Spleen (tissue), 11 donors: Measurements from ENCODE around the gene SCO1. TPM values are rescaled to one million over a fixed set of nuclear protein-coding genes. Genes with fewer than 3 reads are reported as not detected.

Experiments used
- DNase-seq: peaks from one replicate; pipeline ENCODE4 v3.0.0-alpha.2; 2020
- H3K27ac ChIP-seq, 8 donors: fragments of 200-600 bp; sonication (generic) in 7 of 8; 1 replicate in 4 of 8; 2 replicates in 4 of 8; pipeline versions ENCODE4 v1.5.0 to v1.8.0; 2016 to 2021; ENCODE audit warnings: inconsistent platforms in 4 of 8, mild to moderate bottlenecking in 4 of 8, moderate library complexity in 1 of 8
- H3K27me3 ChIP-seq, 7 donors: fragments of 200-600 bp; sonication (generic) in 6 of 7; replicated peaks in 1 of 7; 1 replicate in 4 of 7; 2 replicates in 3 of 7; pipeline versions ENCODE4 v1.5.0 to v1.8.0; 2016 to 2021; ENCODE audit warnings: inconsistent platforms in 3 of 7, mild to moderate bottlenecking in 1 of 7
- H3K36me3 ChIP-seq, 6 donors: fragments of 200-600 bp; sonication (generic) in 5 of 6; 1 replicate in 4 of 6; 2 replicates in 2 of 6; pipeline versions ENCODE4 v1.5.0 to v1.8.0; 2016 to 2021; ENCODE audit warnings: inconsistent platforms in 2 of 6
- H3K4me1 ChIP-seq, 6 donors: fragments of 200-600 bp; sonication (generic) in 5 of 6; 1 replicate in 3 of 6; 2 replicates in 3 of 6; pipeline versions ENCODE4 v1.5.0 to v1.8.0; 2016 to 2021; ENCODE audit warnings: inconsistent platforms in 3 of 6
- H3K4me3 ChIP-seq, 8 donors: fragments of 200-600 bp; sonication (generic) in 7 of 8; 1 replicate in 4 of 8; 2 replicates in 4 of 8; pipeline versions ENCODE4 v1.5.0 to v1.8.0; 2016 to 2021; ENCODE audit warnings: inconsistent platforms in 4 of 8, mild to moderate bottlenecking in 4 of 8, moderate library complexity in 2 of 8
- H3K9me3 ChIP-seq, 8 donors: fragments of 200-600 bp; sonication (generic) in 7 of 8; 1 replicate in 4 of 8; 2 replicates in 4 of 8; pipeline versions ENCODE4 v1.5.0 to v1.8.0; 2016 to 2021; ENCODE audit warnings: inconsistent platforms in 4 of 8
- CTCF ChIP-seq, 11 experiments: fragments of 200-600 bp in 7 of 11; fragments of 450-650 bp in 4 of 11; sonication (generic) in 4 of 11; IDR thresholded peaks in 8 of 11; conservative IDR thresholded peaks in 3 of 11; 1 replicate in 7 of 11; 2 replicates in 4 of 11; pipeline versions ENCODE4 v1.4.0 to v1.8.0; 2016 to 2021; ENCODE audit warnings: antibody characterized with exemption in 11 of 11, inconsistent platforms in 4 of 11, mild to moderate bottlenecking in 1 of 11
- POLR2A ChIP-seq, 3 donors: fragments of 450-650 bp; IDR thresholded peaks; one replicate each; pipeline ENCODE4 v1.5.1; 2017; ENCODE audit warnings: antibody characterized with exemption in 3 of 3, mild to moderate bottlenecking in 1 of 3
- POLR2AphosphoS5 ChIP-seq, 3 donors: sonication (generic); formaldehyde crosslinking; IDR thresholded peaks; one replicate each; pipeline ENCODE4 v1.5.1; 2017; ENCODE audit warnings: antibody characterized with exemption in 3 of 3
- WGBS, 5 donors: extraction: QIAGEN DNeasy Blood & Tissue Kit in 3 of 5; methylation state at CpG; one replicate each; pipeline versions ENCODE4 v1.1.5 to v1.1.7; 2013 to 2018; 5-methylcytosine and 5-hydroxymethylcytosine counted together
- intact Hi-C: fragments of 100-400 bp; cut with DNase I; formaldehyde crosslinking; loops from one replicate; pipeline ENCODE4 v1.15.0; 2023; ENCODE audit warnings: low total_unique reads
- polyA plus RNA-seq, 3 donors: library from polyadenylated mRNA; stranded (reverse); fragments of 200-250 nt; gene quantifications; one replicate each; pipeline ENCODE4 v1.2.1, GENCODE V29; 2013
- total RNA-seq, 7 donors: library from RNA; depleted of rRNA in 3 of 7; stranded (reverse); fragments of >200 nt in 3 of 7; fragmentation: NEBNext Ultra II Directional in 4 of 7; extraction: Animal tissue kit (Norgen Biotek cat#: 25700) in 4 of 7; gene quantifications; one replicate each; pipeline versions ENCODE4 v1.1.0 to v1.2.1, GENCODE V29; 2016 to 2021
- donor health status: healthy with polysubstance abuse.
- donor health status: DM: no; HTN: no; CAD: no; lungs with moderate emphysema.
- donor health status: DM: no; HTN: no; CAD: no.
- donor health status: Bipolar disorder and iron deficiency.
- donor health status: healthy.
- donor health status: DM: no; HTN: no; CAD: no.
- donor health status: DM: yes; HTN: yes; CAD: no.

SCO1 gene
- total and polyA plus RNA-seq, 10 donors = 5.4 to 31.1 (median 16.1) TPM

- H3K36me3 ChIP-seq = peaks cover 0 to 15% (median 0%) of the 10 kb centered on the region in 6 donors
- H3K4me1 ChIP-seq = peaks cover 0 to 28% (median 20%) of the 10 kb centered on the region in 6 donors
- H3K27ac ChIP-seq = peak within 1 kb of the TSS; percentile 85 to 95 (median 90)
- peak; percentile 92 for DNase-seq
- WGBS, 5 donors = 2 to 8% (median 2%) methylated on average over 35 to 79 of the region's 79 CpGs
- H3K9me3 ChIP-seq = no peaks in the 10 kb centered on the region
- intact Hi-C loops = no loop called here
- peaks cover 0 to 9% (median 0%) of the 10 kb centered on the region in 7 donors for H3K27me3 ChIP-seq
- peak within 1 kb of the TSS; percentile 58 to 76 (median 66) for H3K4me3 ChIP-seq
- TF ChIP-seq POLR2A (IDR thresholded peaks at IDR 0.05) = peak in 1 of 3 donors; percentile 61
- TF ChIP-seq POLR2AphosphoS5 (IDR thresholded peaks at IDR 0.05) = peak; percentile 83 to 90 (median 90)
- no peak for TF ChIP-seq CTCF (IDR thresholded peaks at IDR 0.05 in 8 of 11, conservative IDR thresholded peaks at IDR 0.05 in 3 of 11)
Observed at GRCh38 chr17:10729334-10730193, 32.2 kb upstream of the SCO1 start, which contains the start of gene TMEM220. Gene TMEM220 (minus strand): TSS chr17:10730023. CDS start chr17:10729851, 172 bp downstream.

- no peak for TF ChIP-seq POLR2A (IDR thresholded peaks at IDR 0.05)
- TF ChIP-seq CTCF (IDR thresholded peaks at IDR 0.05 in 8 of 11, conservative IDR thresholded peaks at IDR 0.05 in 3 of 11) = no peak
- TF ChIP-seq POLR2AphosphoS5 (IDR thresholded peaks at IDR 0.05) = no peak
- 92 to 98% (median 95%) methylated on average over 10 of the region's 10 CpGs for WGBS, 5 donors
- no peak for DNase-seq
- H3K4me3 ChIP-seq = no peak overlapping the region
- H3K36me3 ChIP-seq = peaks cover 0 to 23% (median under 1%) of the 10 kb centered on the region in 6 donors
- intact Hi-C loops = no loop called here
- H3K4me1 ChIP-seq = peaks cover 0 to 28% (median 20%) of the 10 kb centered on the region in 6 donors
- no peaks in the 10 kb centered on the region for H3K9me3 ChIP-seq
- H3K27ac ChIP-seq = peak overlapping the region in 5 of 8 donors; percentile 85 to 91 (median 91)
- peaks cover 0 to 9% (median 0%) of the 10 kb centered on the region in 7 donors for H3K27me3 ChIP-seq
Observed at GRCh38 chr17:10728331-10728892, 31.1 kb upstream of the SCO1 start.

- intact Hi-C loops = no loop called here
- H3K4me3 ChIP-seq = no peak overlapping the region
- WGBS, 5 donors = 70 to 88% (median 85%) methylated on average over 5 of the region's 5 CpGs
- no peak overlapping the region for H3K27ac ChIP-seq
- peaks cover 0 to 28% (median 20%) of the 10 kb centered on the region in 6 donors for H3K4me1 ChIP-seq
- DNase-seq = no peak
- peaks cover 0 to 31% (median 9%) of the 10 kb centered on the region in 6 donors for H3K36me3 ChIP-seq
- H3K9me3 ChIP-seq = no peaks in the 10 kb centered on the region
- peaks cover 0 to 9% (median 0%) of the 10 kb centered on the region in 7 donors for H3K27me3 ChIP-seq
- no peak for TF ChIP-seq CTCF (IDR thresholded peaks at IDR 0.05 in 8 of 11, conservative IDR thresholded peaks at IDR 0.05 in 3 of 11)
Observed at GRCh38 chr17:10727192-10727591, 29.9 kb upstream of the SCO1 start.

GRCh38 chr17:10726196-10726595, 28.9 kb upstream of the SCO1 start:
- Histone ChIP-seq H3K36me3 (peaks cover 0 to 31% (median 10%) of the 10 kb centered on the region in 6 donors), H3K27ac (no peak overlapping the region), H3K4me3 (no peak overlapping the region), H3K4me1 (peaks cover 0 to 27% (median 20%) of the 10 kb centered on the region in 6 donors), H3K27me3 (peaks cover 0 to 9% (median 0%) of the 10 kb centered on the region in 7 donors), H3K9me3 (no peaks in the 10 kb centered on the region)
- TF ChIP-seq CTCF (IDR thresholded peaks at IDR 0.05 in 8 of 11, conservative IDR thresholded peaks at IDR 0.05 in 3 of 11) (no peak), POLR2A (IDR thresholded peaks at IDR 0.05) (no peak), POLR2AphosphoS5 (IDR thresholded peaks at IDR 0.05) (no peak)
- intact Hi-C loops = no loop called here
- DNase-seq = no peak
- WGBS, 5 donors = 55 to 81% (median 60%) methylated on average over 2 of the region's 2 CpGs
